HG03520 (cell line): ENCODE results near the gene RBM12.
"Not testable (repeated sequence)": the region's sequence is repeated elsewhere in the genome, so short reads cannot be mapped to it uniquely, and the experiment has no call there.

Source experiments
- ATAC-seq: cut with Tn5 transposase; IDR thresholded peaks from one replicate; pipeline ENCODE4 v1.9.1; 2021; ENCODE audit warnings: mild to moderate bottlenecking, moderate library complexity; ENCODE audit not compliant: unreplicated experiment

Gene RBM12, protein sequence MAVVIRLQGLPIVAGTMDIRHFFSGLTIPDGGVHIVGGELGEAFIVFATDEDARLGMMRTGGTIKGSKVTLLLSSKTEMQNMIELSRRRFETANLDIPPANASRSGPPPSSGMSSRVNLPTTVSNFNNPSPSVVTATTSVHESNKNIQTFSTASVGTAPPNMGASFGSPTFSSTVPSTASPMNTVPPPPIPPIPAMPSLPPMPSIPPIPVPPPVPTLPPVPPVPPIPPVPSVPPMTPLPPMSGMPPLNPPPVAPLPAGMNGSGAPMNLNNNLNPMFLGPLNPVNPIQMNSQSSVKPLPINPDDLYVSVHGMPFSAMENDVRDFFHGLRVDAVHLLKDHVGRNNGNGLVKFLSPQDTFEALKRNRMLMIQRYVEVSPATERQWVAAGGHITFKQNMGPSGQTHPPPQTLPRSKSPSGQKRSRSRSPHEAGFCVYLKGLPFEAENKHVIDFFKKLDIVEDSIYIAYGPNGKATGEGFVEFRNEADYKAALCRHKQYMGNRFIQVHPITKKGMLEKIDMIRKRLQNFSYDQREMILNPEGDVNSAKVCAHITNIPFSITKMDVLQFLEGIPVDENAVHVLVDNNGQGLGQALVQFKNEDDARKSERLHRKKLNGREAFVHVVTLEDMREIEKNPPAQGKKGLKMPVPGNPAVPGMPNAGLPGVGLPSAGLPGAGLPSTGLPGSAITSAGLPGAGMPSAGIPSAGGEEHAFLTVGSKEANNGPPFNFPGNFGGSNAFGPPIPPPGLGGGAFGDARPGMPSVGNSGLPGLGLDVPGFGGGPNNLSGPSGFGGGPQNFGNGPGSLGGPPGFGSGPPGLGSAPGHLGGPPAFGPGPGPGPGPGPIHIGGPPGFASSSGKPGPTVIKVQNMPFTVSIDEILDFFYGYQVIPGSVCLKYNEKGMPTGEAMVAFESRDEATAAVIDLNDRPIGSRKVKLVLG

DNA sequence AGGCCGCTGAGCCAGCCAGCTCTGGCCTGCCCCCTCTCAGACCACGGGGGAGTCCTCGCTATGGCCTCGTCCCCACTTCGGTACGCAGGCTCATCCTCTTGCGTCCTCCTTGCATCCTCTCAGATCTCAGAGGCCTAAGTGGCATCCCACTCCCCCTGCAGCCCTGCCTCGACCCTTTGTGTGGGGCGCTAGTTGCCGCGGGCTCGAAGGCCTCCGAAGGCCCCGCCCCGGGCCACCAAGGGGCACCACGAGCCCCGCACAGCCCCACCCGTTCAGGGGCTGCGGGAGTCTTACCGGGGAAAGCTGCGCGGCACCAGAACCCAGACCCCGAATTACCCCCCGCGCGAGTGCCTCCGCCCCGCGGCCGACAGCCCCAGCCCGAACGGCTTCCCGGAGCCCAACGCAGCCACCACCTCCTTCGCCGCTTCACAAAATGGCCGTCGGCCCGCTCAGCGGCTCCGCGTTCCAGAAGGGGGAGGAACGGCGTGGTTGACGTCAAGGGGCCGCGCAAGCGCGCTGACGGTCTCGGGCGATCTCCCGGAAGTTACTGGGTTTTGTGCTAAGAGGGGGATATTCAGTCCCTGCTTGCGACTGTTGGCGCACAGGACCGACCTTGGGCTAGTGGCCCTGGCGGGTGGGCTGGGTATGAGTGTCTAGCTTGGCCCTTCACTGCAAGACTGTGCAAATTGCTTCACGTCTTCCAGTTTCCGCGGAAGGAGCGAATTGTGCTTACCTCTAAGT is at the start of gene RBM12, which contains the start of gene CPNE1:
Gene RBM12 (minus strand): TSS at position 435 of the 741 bp plus-strand sequence. CDS start 9,578 bp downstream, outside the sequence.
Gene CPNE1 (minus strand): TSS at position 435 of the 741 bp plus-strand sequence. CDS start 31,977 bp downstream, outside the sequence.
- ATAC-seq: peak; percentile 69

DNA sequence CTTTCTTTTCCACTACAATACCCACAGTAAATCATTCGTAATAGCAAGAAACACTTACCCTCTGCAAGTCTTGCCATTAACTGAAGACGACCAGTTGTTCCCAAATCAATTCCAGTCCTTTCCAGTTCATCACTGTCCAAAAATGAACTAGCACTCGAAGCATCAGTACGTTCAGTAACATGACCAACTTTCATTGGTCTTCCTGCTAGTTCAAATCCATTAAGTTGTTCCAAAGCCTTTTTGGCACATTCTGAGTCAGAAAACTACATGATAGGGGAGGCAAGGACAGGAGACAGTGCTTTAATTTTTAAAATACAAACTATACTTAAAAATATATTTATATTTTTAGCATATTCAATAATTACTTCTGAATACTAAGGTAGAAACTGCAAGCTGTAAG is 49.4 kb upstream of the RBM12 start:
- no peak for ATAC-seq

DNA sequence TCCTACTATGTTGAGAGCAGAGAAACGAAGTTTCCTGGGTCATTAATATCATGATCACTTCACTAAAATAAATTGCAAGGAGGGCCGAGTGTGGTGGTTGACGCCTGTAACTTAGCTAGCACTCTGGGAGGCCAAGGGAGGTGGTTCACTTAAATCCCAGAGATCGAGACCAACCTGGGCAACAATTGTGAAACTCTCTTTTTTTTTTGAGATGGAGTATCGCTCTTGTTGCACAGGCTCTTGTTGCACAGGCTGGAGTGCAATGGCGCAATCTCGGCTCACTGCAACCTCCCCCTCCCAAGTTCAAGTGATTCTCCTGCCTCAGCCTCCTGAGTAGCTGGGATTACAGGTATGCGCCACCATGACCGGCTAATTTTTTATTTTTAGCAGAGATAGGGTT is 48.4 kb upstream of the RBM12 start:
- not testable (repeated sequence) for ATAC-seq

DNA sequence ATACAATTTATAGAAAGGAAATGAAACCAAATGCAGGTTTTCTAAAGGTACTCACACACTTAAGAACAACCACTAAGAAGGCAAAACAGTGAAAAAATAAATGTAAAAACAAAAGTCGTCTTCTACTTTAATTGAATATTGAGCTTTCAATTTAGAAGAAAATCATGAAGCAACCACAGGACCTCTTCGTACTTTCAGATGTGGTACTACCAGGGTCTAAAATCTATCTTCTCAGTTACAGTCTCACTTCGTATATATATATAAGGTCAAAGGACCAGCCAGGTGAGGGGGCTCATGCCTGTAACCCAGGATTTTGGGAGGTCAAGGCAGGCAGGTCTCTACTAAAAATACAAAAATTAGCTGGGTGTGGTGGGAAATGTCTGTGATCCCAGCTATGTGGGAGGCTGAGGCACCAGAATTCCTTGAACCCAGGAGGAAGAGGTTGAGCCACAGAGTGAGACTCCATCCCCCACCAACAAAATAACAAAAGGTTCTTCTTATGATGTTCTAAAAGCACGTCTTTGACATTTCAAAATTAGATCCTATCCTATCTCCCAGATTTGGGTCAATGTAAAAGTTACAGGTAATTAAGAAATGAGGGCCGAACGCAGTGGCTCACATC is 47.0 kb upstream of the RBM12 start:
- ATAC-seq: no peak

DNA sequence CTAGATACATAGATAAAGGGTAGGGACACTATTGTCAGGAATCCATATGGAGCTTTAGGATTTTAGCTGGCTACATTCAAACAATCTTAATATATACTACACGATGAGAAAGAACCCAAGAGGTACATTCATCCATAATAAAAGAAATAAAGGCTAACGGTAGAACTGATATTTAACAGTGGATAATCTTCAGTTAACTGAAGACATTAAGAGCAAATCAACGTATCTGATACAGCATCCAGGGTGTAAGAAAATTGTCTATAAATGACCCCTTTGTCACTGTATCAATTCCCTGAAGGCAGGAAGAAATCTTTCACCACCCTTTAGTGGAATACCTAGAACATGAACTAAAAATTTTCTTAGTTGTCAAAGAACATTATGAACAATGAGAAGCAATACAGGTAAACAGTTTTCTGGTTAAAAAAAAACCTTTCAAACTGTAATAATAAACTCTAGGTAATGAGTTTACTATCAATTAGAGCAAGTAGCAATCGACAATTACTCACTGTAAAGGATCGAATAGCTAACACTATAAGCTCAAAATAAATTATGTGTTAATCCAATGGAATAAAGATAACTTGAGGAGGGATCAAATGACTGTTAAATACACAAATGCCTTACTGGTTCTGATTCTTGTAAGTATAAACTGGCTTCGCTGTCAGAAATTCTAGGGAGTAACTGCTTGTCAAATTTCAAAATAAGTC is 46.3 kb upstream of the RBM12 start:
- ATAC-seq: no peak

DNA sequence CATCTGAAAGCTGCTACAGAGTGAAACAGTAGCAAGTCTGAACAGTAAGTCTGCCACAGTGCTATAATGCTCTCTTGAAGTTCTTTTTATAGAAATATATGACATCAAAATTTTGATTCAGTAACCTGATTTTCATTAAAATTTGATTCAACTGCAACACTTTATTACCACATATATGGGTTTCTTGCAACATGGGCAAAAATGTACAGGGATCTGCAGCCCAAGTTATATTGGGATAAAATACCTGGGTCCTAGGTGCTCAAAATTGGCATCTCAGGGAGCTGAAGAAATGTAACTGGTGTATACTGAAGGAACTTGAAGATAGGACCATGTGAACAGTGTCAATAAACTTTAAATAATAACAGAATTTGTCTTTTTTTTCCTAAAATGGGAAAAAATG is 45.3 kb upstream of the RBM12 start:
- ATAC-seq: no peak

DNA sequence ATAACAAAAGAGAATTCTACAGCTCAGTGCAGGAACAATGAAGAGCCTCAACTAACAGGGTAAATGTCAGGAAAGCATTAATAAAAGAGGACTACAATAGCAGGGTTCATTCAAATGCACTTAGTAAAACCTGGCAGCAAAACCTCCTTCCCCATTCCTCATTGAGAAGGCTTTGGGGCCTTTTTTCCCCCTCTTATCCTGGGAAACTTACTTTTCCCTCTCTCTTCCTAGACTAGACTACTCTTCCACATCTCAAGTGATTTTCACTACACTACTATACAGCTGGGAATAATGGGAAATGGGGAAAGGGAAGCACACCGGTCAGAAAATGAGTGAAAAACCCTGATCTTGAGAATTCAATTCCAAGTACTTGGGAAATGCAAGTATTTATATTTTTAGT is 44.6 kb upstream of the RBM12 start:
- no peak for ATAC-seq

DNA sequence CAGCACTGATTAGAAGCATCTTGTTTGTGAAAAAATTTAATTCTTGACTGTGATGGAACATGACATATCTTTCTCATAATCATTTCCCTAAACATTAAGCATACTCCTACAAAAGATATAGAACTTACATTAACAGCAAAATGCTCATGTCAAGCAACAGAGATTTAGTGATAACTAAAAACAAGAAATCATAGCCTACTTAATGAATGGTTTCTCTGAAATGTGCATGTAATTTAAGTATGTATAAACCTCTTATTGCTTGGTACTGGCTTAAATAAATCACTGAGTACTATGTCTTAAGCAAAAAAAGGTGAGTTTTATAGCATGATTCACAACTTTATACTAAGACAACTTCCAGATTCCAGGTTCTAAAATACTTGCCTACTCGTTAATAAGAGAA is 43.8 kb upstream of the RBM12 start:
- no peak for ATAC-seq

DNA sequence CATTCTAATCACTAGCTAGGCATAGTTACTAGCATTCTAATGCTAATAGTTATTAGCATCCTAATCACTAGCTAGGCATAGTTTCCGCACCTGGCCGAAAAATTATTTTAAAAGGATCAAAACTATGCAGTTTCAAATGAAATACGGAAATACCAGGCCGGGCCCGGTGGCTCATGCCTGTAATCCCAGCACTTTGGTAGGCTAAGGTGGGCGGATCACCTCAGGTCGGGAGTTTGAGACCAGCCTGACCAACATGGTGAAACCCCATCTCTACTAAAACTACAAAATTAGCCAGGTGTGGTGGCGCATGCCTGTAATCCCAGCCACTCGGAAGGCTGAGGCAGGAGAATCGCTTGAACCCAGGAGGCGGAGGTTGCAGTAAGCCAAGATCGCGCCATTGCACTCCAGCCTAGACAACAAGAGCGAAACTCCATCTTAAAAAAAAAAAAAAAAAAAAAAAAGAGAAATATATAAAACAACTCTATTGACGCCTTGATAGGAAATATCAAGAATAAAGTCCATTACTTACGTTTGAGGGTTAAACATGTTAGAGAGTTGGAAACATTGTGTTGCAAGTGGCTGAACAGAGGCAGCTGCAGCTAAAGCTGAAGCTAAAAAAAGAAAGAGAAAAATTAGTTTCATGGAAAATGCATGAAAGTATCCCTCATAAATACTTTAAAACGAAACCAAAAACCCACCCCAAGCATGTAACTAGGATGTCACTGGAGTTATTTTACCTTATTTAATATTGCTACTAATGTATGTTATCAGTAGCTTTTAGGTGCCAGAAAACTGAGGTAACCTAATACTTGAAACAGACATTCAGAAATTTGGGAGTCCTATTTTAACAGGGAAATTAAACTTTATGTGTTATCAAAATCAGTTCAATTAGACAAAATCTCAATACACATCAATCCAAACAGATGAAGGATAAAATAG is 42.2 kb upstream of the RBM12 start:
- not testable (repeated sequence) for ATAC-seq

DNA sequence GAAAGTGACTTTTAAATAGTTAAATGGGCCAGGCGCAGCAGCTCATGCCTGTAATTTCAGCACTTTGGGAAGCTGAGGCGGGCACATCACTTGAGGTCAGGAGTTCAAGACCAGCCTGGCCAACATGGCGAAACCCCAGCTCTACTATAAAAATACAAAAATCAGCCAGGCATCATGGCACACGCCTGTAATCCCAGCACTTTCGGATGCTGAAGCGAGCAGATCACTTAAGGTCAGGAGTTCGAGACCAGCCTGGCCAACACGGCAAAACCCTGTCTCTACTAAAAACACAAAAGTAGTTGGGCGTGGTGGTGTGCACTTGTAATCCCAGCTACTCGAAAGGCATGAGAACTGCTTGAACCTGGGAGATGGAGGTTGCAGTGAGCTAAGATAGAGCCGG is 41.2 kb upstream of the RBM12 start:
- ATAC-seq: not testable (repeated sequence)

DNA sequence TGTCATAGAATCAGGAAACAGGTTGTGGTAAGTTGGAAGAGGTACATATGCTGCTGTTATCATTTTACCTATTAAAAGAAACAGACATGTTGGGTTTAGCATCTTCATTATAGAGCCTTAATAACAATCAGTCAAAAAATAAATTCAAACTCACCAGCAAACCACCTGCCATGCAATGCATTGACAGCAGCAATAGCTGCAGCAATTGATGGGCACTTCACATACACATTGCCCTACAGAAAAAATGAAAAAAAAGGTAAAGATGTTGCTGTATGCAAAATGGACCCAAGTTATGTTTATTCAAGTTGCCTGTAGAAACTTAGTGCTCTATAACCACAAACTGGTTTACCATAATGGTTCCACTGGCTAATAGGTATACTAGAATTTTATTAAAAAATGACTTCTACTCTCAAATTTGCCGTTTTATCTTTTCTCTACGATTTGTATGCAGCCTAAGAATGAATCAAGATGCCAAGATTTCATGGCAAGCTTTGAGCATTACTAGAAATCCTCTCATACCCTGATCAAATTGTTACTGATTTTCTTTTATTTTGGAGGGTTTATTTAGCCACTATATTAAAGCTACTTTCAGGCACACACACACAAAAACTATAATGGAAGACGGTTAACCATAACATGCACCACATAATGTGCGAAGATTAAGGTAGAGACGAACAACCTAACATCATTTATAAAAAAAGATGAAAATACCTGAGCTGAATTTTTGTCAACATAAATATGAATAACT is 40.0 kb upstream of the RBM12 start:
- ATAC-seq: no peak

DNA sequence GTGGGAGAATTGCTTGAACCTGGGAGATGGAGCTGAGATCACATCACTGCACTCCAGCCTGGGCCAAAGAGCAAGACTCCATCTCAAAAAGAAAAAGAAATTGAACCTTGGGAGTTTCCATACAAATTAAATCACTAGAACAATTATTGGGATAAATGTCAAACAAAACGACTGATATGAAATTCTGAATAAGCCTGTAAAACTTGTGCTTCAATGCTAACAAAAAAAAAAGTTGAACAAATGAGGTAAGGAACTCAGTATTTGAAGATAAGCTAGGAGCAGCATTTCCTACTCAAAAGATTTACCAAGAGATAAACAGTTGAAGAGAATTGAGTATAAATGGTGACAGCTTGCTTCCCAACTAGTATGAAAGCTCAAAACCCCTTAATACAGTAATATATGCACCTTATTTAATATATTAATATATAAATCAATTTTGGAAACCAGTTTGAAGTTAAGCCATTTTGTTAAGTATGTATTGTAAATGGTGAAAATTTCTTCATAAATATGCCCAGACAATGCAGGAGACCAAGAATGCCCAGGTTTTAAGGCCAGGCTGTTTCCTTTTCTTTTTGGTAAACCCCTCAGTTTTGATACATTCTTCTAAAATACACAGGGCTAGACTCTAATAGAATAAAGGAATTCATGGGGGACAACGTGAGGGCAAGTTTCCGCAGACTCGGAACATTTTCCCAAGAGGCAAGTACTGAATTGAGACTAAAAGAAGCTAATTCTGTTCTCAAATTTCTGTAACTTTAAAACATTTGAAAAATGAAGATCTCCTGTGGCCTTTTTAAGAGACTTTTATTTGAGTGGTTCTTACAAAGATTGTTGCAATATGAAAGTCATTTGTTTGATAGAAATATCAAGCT is 38.4 kb upstream of the RBM12 start:
- no peak for ATAC-seq

DNA sequence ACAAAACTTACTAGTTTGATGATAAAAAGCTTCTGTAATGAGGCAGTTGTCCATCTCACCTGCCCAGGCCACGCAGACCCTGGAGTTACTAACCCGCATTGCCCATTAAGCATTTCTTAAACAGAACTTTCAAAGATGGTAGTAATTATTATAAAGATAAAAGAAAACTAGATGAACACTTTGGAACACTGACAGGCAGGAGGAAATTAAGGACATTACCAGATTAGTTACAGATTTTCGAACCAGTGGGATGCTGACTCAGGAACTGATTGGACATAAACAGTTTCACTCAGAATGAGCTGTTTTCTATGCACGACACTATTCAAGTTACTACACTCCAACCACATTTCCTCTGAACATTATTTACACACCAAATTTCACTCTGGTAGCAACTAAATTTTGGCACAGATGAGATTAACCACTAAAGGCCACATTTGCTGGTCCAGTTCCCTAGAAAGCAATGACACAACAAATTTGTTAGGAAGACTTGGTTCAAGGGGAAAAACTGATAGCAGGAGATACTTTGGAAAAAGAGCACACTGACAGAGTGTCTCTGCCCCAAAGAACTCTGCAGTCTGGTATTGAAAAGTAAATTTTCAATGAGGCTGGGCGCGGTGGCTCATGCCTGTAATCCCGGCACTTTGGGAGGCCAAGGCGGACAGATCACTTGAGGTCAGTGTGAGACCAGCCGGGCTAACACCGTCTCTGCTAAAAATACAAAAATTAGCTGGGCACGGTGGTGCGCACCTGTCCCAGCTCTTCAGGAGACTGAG is 37.5 kb upstream of the RBM12 start:
- ATAC-seq: no peak

DNA sequence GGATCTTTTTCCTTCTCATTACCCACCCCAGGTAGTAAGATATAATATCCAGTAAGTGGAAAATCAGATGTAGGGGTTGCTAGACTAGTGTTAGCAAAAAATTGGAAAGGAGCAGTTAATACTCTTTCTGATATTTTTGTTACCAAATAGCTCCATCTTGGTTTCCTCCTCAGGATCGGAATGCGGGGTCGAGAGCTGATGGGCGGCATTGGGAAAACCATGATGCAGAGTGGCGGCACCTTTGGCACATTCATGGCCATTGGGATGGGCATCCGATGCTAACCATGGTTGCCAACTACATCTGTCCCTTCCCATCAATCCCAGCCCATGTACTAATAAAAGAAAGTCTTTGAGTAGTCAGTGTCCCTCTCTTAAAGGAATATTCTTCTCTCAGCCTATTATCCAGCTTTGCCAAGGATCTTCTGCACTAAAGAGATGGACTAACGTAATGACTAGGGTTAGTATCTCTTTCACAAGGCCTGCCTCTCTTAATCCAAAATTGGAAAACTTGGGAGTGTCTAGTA is 36.0 kb upstream of the RBM12 start:
- ATAC-seq: no peak

DNA sequence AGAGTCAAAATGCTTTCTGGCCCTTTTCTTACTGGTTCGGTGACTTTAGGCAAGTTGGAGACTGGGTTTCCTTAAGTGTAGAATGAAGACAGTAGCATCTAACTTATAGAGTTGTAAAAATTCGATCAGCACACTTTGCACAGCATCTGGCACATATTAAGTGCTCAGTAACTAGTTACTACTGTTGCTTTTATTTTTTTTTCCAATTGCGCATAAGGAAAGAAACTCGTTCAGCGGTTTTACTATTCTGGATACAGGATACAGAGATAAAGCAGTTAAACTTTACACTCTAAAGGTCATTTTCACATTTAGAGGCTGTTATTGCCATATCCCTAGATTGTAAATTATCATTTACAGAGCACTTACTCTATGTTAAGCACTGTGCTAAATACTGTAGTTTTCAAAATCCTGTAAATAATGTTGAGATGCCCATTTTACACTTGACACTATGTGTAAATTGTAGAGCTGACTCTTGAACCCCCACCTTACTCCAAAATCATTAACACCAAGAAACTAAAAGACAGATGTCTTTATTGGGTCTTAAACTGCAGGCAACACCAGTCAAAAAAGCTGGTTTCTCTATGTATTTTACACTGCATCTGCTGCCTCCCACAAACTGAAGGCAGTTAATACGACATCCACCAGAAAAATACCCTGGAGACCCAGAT is 35.4 kb upstream of the RBM12 start:
- ATAC-seq: no peak
